Measurements from ENCODE around the gene POLR1G. TPM values are rescaled to one million over a fixed set of nuclear protein-coding genes. Genes with fewer than 3 reads are reported as not detected.
A peak's percentile ranks its signal among the peaks of the same experiment; 100 is the strongest.

Gene POLR1G
- polyA plus RNA-seq, 1 of the 3 experiments (the other 2 are of a cell fraction), result 11.9 TPM

- no peak overlapping the region for H3K27ac ChIP-seq (ENCODE audit: low read depth in 2 of 2, low read length in 1 of 2)
- ChIA-PET CTCF (interaction anchor here (1.3 to 1.4 kb wide), 2 partner anchors 15 to 18 kb away, joined by 4 read pairs; no protein-coding TSS in a partner anchor), POLR2A (no interaction called here)
- H3F3A ChIP-seq (replicated peaks; ENCODE audit: insufficient read depth), result no peaks in the 10 kb centered on the region
- H3K4me2 ChIP-seq, result no peak overlapping the region
- peaks cover 14 to 49% of the 10 kb centered on the region in 2 experiments for H3K36me3 ChIP-seq (replicated peaks in 1 of 2; ENCODE audit: control insufficient read depth in 1 of 2, insufficient read depth in 2 of 2, low read length in 1 of 2)
- H2AFZ ChIP-seq (ENCODE audit: low read depth), result no peak overlapping the region
- H3K9me3 ChIP-seq, result no peaks in the 10 kb centered on the region
- H3K4me3 ChIP-seq (ENCODE audit: low read depth in 2 of 2, low read length in 1 of 2), result no peak overlapping the region
- no peaks in the 10 kb centered on the region for H3K9me2 ChIP-seq
- H3K27me3 ChIP-seq (ENCODE audit: insufficient read depth), result no peaks in the 10 kb centered on the region
- H3K4me1 ChIP-seq (ENCODE audit: control insufficient read depth in 1 of 2, insufficient read depth in 2 of 2, low read depth in 1 of 2, low read length in 1 of 2), result no peaks in the 10 kb centered on the region
- no peaks in the 10 kb centered on the region for H4K20me1 ChIP-seq (ENCODE audit: insufficient read depth)
- no peaks in the 10 kb centered on the region for H3K79me2 ChIP-seq (ENCODE audit: insufficient read depth)
- no peak for TF ChIP-seq RFX5 (IDR thresholded peaks at IDR 0.05; ENCODE audit: low read length)
- no peak for TF ChIP-seq GABPA (IDR thresholded peaks at IDR 0.05; ENCODE audit: low read depth)
- TF ChIP-seq ZBTB33 (IDR thresholded peaks at IDR 0.05; ENCODE audit: borderline replicate concordance, low read depth), result no peak
- no peak for TF ChIP-seq RAD21 (IDR thresholded peaks at IDR 0.05; ENCODE audit: low read length)
- TF ChIP-seq ELF1 (IDR thresholded peaks at IDR 0.05), result no peak
- no peak for TF ChIP-seq REST (IDR thresholded peaks at IDR 0.05; ENCODE audit: low read depth, low read length)
- no peak for TF ChIP-seq IRF3 (IDR thresholded peaks at IDR 0.05; ENCODE audit: low read depth, low read length)
- no peak for TF ChIP-seq FOXJ3 (CRISPR knock-in tag; IDR thresholded peaks at IDR 0.05)
- 93% methylated on average over 18 of the region's 20 CpGs for WGBS (ENCODE audit: low lambda C conversion rate)
- DNase-seq, result peak; percentile 32
- no peak overlapping the region for H3K9ac ChIP-seq
Observed at GRCh38 chr19:45356760-45357444, 49.5 kb upstream of the POLR1G start.

- no peak for DNase-seq
- no peak overlapping the region for H3K4me2 ChIP-seq
- H3K27ac ChIP-seq (ENCODE audit: low read depth in 2 of 2, low read length in 1 of 2), result no peak overlapping the region
- H3K36me3 ChIP-seq (replicated peaks in 1 of 2; ENCODE audit: control insufficient read depth in 1 of 2, insufficient read depth in 2 of 2, low read length in 1 of 2), result peaks cover 14 to 44% of the 10 kb centered on the region in 2 experiments
- no peaks in the 10 kb centered on the region for H3K79me2 ChIP-seq (ENCODE audit: insufficient read depth)
- CTCF ChIA-PET, result interaction anchor here (1.3 kb wide), 1 partner anchor 19 kb away, joined by 4 read pairs; no protein-coding TSS in a partner anchor
- no peaks in the 10 kb centered on the region for H3F3A ChIP-seq (replicated peaks; ENCODE audit: insufficient read depth)
- no peak overlapping the region for H3K9ac ChIP-seq
- H3K4me3 ChIP-seq (ENCODE audit: low read depth in 2 of 2, low read length in 1 of 2), result no peak overlapping the region
- H2AFZ ChIP-seq (ENCODE audit: low read depth), result no peak overlapping the region
- H3K9me2 ChIP-seq, result no peaks in the 10 kb centered on the region
- TF ChIP-seq RXRA (IDR thresholded peaks at IDR 0.05; ENCODE audit: borderline replicate concordance, low read depth) (no peak), SMC3 (IDR thresholded peaks at IDR 0.05; ENCODE audit: low read depth, low read length) (no peak), CHD2 (IDR thresholded peaks at IDR 0.05; ENCODE audit: low read length, partially characterized antibody) (no peak), ELF1 (IDR thresholded peaks at IDR 0.05) (no peak), MAX (IDR thresholded peaks at IDR 0.05; ENCODE audit: low read depth) (no peak)
- H4K20me1 ChIP-seq (ENCODE audit: insufficient read depth), result no peaks in the 10 kb centered on the region
- POLR2A ChIA-PET, result no interaction called here
- H3K27me3 ChIP-seq (ENCODE audit: insufficient read depth), result no peaks in the 10 kb centered on the region
- 95% methylated on average over 8 of the region's 11 CpGs for WGBS (ENCODE audit: low lambda C conversion rate)
- H3K9me3 ChIP-seq, result no peaks in the 10 kb centered on the region
- H3K4me1 ChIP-seq (ENCODE audit: control insufficient read depth in 1 of 2, insufficient read depth in 2 of 2, low read depth in 1 of 2, low read length in 1 of 2), result no peaks in the 10 kb centered on the region
Observed at GRCh38 chr19:45357445-45357783, 49.0 kb upstream of the POLR1G start.
